ENCODE results near the gene EPGN.

Gene EPGN

DNA sequence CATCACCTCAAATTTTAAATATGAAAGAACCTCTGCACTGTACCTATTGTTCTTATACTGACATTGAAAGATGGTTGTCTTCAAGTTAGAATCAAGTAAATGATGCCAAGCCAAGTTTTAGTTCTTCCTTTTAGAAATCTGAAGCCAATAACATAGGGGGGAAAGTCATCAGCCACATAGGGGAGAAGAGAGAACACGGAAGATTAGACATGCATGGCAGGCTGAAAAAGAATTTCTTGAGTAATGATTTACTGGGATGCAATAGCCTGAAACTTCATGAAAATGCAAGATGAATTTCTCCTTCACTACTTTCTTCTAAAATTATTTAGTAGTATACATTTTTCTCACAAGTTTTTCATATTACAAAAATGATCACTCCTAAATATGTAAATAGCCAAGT lies 13.6 kb upstream of the EPGN start:
- TF ChIP-seq EZH2 (IDR thresholded peaks at IDR 0.05) (no peak), POLR2AphosphoS5 (IDR thresholded peaks at IDR 0.05; ENCODE audit: borderline replicate concordance, low read depth, low read length) (no peak)
- Histone ChIP-seq H3K36me3 (ENCODE audit: insufficient read depth, low read length) (no peaks in the 10 kb centered on the region), H3K27ac (no peak overlapping the region), H3K9ac (ENCODE audit: insufficient read length) (no peak overlapping the region), H3K9me3 (ENCODE audit: low read depth, low read length) (no peaks in the 10 kb centered on the region), H3K4me3 (no peak overlapping the region)
- no peak for DNase-seq (ENCODE audit: low read depth, low spot score)

DNA sequence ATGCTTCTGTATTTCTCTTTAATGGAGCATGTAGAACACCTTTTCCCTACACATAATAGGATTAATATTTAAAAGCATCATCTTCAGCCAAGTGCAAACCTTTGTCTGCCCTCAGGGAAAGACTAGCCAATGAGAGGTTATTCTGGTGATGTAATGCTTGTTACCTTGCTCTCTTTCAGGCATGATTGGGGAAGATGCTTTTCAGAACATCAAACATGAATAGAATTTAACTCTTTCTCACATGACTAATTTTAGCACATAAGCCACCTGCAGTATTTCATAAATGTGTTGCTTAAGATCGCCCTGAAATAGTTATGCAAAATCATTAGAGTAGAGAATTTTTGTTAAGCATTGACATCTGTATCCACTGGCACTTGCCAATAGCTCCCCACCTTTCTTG lies 10.7 kb upstream of the EPGN start:
- Histone ChIP-seq H3K27ac (no peak overlapping the region), H3K36me3 (ENCODE audit: insufficient read depth, low read length) (no peaks in the 10 kb centered on the region), H3K9ac (ENCODE audit: insufficient read length) (no peak overlapping the region), H3K4me3 (no peak overlapping the region), H3K9me3 (ENCODE audit: low read depth, low read length) (no peaks in the 10 kb centered on the region)
- no peak for TF ChIP-seq POLR2AphosphoS5 (IDR thresholded peaks at IDR 0.05; ENCODE audit: borderline replicate concordance, low read depth, low read length)
- no peak for TF ChIP-seq FOXP2 (optimal IDR thresholded peaks at IDR 0.05; ENCODE audit: control extremely low read depth, extremely low read length, insufficient read depth)
- TF ChIP-seq EZH2 (IDR thresholded peaks at IDR 0.05), result no peak
- no peak for DNase-seq (ENCODE audit: low read depth, low spot score)

DNA sequence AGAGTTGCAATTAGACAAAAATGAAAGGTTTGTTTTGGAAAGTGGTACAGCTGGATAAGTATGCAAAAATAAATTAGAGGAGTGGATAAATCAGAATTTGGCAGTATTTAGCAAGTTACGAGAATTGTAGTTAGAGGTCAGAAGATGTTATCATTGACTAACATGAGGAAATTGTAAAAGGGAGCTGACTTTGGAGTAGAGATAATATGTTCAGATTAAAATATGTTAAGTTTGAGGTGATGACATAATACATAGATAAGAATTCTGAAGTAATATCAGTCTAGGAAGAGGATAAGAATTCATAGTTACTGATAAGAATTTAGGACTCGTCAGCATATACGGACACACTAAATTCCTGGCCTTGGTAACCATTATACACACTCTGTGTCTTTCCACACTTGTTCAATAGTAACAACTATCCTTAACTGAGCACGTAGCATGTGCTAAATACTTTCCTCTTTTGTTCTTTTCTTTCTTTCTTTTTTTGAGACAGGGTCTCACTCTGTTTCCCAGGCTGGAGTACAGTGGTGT lies 4.1 kb upstream of the EPGN start:
- H3K36me3 ChIP-seq (ENCODE audit: insufficient read depth, low read length), result no peaks in the 10 kb centered on the region
- DNase-seq (ENCODE audit: low read depth, low spot score), result no peak
- no peak overlapping the region for H3K27ac ChIP-seq
- TF ChIP-seq POLR2AphosphoS5 (IDR thresholded peaks at IDR 0.05; ENCODE audit: borderline replicate concordance, low read depth, low read length), result no peak
- no peak for TF ChIP-seq EZH2 (IDR thresholded peaks at IDR 0.05)
- no peak for TF ChIP-seq FOXP2 (optimal IDR thresholded peaks at IDR 0.05; ENCODE audit: control extremely low read depth, extremely low read length, insufficient read depth)
- H3K9me3 ChIP-seq (ENCODE audit: low read depth, low read length), result no peaks in the 10 kb centered on the region
- H3K4me3 ChIP-seq, result no peak overlapping the region
- H3K9ac ChIP-seq (ENCODE audit: insufficient read length), result no peak overlapping the region

DNA sequence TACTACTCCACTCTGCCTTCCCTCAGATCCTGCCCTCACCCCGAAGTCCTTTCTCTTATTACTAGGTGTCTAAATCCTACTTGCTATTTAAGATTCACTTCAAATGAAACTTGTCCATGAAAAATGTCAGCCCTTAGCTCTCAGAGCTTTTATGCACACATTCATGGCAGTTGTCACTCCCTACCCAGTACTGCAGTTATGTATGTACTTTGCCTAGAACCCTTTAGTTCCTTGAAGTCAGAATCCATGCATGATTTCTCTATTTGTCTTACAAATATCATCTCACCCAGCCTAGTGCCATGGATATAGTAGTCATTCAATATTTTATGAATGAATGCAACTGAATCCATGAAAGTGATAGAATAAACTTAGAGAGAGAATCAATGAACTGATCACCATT lies 3.3 kb upstream of the EPGN start:
- no peak overlapping the region for H3K4me3 ChIP-seq
- no peak overlapping the region for H3K9ac ChIP-seq (ENCODE audit: insufficient read length)
- H3K36me3 ChIP-seq (ENCODE audit: insufficient read depth, low read length), result no peaks in the 10 kb centered on the region
- DNase-seq (ENCODE audit: low read depth, low spot score), result no peak
- TF ChIP-seq POLR2AphosphoS5 (IDR thresholded peaks at IDR 0.05; ENCODE audit: borderline replicate concordance, low read depth, low read length), result no peak
- TF ChIP-seq FOXP2 (optimal IDR thresholded peaks at IDR 0.05; ENCODE audit: control extremely low read depth, extremely low read length, insufficient read depth), result no peak
- TF ChIP-seq EZH2 (IDR thresholded peaks at IDR 0.05), result no peak
- H3K9me3 ChIP-seq (ENCODE audit: low read depth, low read length), result no peaks in the 10 kb centered on the region
- no peak overlapping the region for H3K27ac ChIP-seq

DNA sequence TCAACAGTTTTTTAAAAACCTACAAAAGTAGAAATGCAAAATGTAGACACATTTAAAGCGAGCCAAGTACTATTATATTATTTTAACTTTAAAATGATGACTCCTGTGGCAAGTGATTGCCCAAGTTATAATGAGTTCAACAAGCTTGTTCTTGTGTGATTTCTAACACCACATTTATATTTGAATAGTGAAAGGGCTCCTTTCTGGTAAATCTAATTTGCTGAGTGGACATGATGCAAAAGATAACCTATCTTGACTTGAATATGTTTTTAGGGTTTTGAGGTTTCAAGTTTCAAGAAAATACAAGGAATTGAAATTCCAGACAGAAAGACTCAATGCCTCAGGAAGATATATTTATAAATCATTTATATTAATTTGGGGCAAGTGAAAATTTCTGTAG lies 1.1 kb upstream of the EPGN start:
- Histone ChIP-seq H3K9ac (ENCODE audit: insufficient read length) (no peak overlapping the region), H3K27ac (no peak overlapping the region), H3K9me3 (ENCODE audit: low read depth, low read length) (no peaks in the 10 kb centered on the region), H3K36me3 (ENCODE audit: insufficient read depth, low read length) (no peaks in the 10 kb centered on the region), H3K4me3 (no peak overlapping the region)
- DNase-seq (ENCODE audit: low read depth, low spot score), result no peak
- TF ChIP-seq FOXP2 (optimal IDR thresholded peaks at IDR 0.05; ENCODE audit: control extremely low read depth, extremely low read length, insufficient read depth), result no peak
- TF ChIP-seq EZH2 (IDR thresholded peaks at IDR 0.05), result no peak
- no peak for TF ChIP-seq POLR2AphosphoS5 (IDR thresholded peaks at IDR 0.05; ENCODE audit: borderline replicate concordance, low read depth, low read length)

DNA sequence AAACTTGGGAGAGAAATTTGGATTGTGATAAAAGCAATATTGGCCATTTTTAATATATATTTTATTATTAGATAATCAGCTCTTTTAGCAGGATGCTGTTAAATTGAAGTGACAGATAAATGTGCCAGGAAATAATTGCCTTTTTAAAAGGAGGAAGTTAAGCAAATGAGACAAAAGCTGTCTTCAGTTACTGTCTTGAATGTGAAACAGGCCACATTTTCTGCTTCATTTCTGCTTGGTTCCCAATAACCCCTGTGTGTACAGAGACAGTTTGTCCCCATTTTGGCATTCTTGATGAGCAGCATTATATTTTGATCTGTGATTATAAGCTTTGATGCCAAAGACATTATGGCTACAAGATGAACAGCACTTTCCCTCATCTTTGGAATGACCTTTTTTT lies 953 bp downstream of the EPGN start:
- Histone ChIP-seq H3K4me3 (no peak overlapping the region), H3K9me3 (ENCODE audit: low read depth, low read length) (no peaks in the 10 kb centered on the region), H3K36me3 (ENCODE audit: insufficient read depth, low read length) (no peaks in the 10 kb centered on the region), H3K9ac (ENCODE audit: insufficient read length) (no peak overlapping the region), H3K27ac (no peak overlapping the region)
- TF ChIP-seq FOXP2 (optimal IDR thresholded peaks at IDR 0.05; ENCODE audit: control extremely low read depth, extremely low read length, insufficient read depth), result no peak
- TF ChIP-seq EZH2 (IDR thresholded peaks at IDR 0.05), result no peak
- TF ChIP-seq POLR2AphosphoS5 (IDR thresholded peaks at IDR 0.05; ENCODE audit: borderline replicate concordance, low read depth, low read length), result no peak
- DNase-seq (ENCODE audit: low read depth, low spot score), result no peak

DNA sequence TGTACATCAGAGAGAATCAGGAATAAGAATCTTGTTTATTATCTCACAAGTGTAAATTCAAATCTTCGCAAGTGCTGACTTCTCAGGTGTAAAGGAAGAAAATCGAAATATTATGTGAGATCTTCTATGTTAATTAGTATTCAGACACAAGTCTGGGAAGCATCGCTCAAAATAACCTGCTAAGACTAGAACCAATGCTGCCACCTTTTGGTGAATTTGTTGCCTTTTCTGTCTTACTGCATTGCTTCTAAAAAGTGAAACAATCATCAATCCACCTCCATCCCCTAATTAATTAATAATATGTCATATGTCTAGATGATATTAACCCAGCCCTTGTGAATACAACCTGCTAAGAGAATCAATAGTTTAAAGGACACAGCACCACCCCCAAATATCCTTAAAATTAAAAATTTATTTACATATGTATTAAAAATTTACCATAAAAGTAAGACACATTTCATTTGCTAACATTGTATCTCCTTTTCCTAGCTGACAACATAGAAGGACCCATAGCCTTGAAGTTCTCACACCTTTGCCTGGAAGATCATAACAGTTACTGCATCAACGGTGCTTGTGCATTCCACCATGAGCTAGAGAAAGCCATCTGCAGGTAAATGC lies 3.5 kb downstream of the EPGN start:
- DNase-seq (ENCODE audit: low read depth, low spot score), result no peak
- H3K4me3 ChIP-seq, result no peak overlapping the region
- no peaks in the 10 kb centered on the region for H3K9me3 ChIP-seq (ENCODE audit: low read depth, low read length)
- no peaks in the 10 kb centered on the region for H3K36me3 ChIP-seq (ENCODE audit: insufficient read depth, low read length)
- H3K27ac ChIP-seq, result no peak overlapping the region
- no peak overlapping the region for H3K9ac ChIP-seq (ENCODE audit: insufficient read length)
- TF ChIP-seq EZH2 (IDR thresholded peaks at IDR 0.05) (no peak), FOXP2 (optimal IDR thresholded peaks at IDR 0.05; ENCODE audit: control extremely low read depth, extremely low read length, insufficient read depth) (no peak), POLR2AphosphoS5 (IDR thresholded peaks at IDR 0.05; ENCODE audit: borderline replicate concordance, low read depth, low read length) (no peak)

DNA sequence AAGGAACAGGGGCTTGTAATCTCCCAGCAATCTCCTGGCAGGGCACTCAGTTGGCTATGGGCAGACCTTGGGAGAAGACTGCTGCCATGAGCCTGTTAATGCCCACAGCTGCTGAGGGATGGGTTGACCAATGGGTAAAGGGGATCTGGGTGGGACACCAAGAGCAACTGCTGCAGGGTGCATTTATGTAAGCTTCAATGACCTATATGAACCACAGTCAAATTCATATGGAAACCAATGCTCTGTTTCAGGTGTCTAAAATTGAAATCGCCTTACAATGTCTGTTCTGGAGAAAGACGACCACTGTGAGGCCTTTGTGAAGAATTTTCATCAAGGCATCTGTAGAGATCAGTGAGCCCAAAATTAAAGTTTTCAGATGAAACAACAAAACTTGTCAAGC lies 6.1 kb downstream of the EPGN start:
- no peak overlapping the region for H3K9ac ChIP-seq (ENCODE audit: insufficient read length)
- H3K27ac ChIP-seq, result no peak overlapping the region
- TF ChIP-seq FOXP2 (optimal IDR thresholded peaks at IDR 0.05; ENCODE audit: control extremely low read depth, extremely low read length, insufficient read depth), result no peak
- no peak for TF ChIP-seq EZH2 (IDR thresholded peaks at IDR 0.05)
- TF ChIP-seq POLR2AphosphoS5 (IDR thresholded peaks at IDR 0.05; ENCODE audit: borderline replicate concordance, low read depth, low read length), result no peak
- no peak for DNase-seq (ENCODE audit: low read depth, low spot score)
- no peak overlapping the region for H3K4me3 ChIP-seq
- no peaks in the 10 kb centered on the region for H3K9me3 ChIP-seq (ENCODE audit: low read depth, low read length)
- H3K36me3 ChIP-seq (ENCODE audit: insufficient read depth, low read length), result no peaks in the 10 kb centered on the region

DNA sequence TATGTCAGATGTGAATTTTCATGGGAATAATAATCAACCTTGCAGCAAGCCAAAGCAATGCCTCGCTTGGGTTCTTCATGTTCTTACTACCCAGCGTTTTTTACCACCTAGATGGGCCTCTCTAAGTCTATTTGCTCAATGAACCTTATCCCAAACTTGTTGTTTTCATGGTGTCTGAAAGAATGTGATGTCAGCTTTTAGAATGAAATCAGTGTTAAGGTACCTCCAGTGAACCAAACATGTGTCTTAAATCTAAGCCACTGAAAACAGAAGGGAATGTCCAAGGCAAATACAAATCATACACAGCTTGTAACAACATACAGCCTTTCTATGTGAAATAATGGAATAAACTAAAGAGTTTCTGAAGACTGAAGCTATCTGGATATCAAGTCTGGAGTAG lies 6.7 kb downstream of the EPGN start:
- DNase-seq (ENCODE audit: low read depth, low spot score), result no peak
- no peak for TF ChIP-seq FOXP2 (optimal IDR thresholded peaks at IDR 0.05; ENCODE audit: control extremely low read depth, extremely low read length, insufficient read depth)
- no peak for TF ChIP-seq POLR2AphosphoS5 (IDR thresholded peaks at IDR 0.05; ENCODE audit: borderline replicate concordance, low read depth, low read length)
- TF ChIP-seq EZH2 (IDR thresholded peaks at IDR 0.05), result no peak

More for the DNA sequence above, 6.7 kb downstream of the EPGN start:
- Histone ChIP-seq H3K36me3 (ENCODE audit: insufficient read depth, low read length) (no peaks in the 10 kb centered on the region), H3K9me3 (ENCODE audit: low read depth, low read length) (no peaks in the 10 kb centered on the region), H3K9ac (ENCODE audit: insufficient read length) (no peak overlapping the region), H3K4me3 (no peak overlapping the region), H3K27ac (no peak overlapping the region)
